Activated CD8-positive, alpha-beta memory T cell treated with anti-CD3 and anti-CD28 coated beads for 1 hour (primary cell): ENCODE results near the gene ABT1.

Experiments
- DNase-seq, 2 donors: peaks; one replicate each; pipeline ENCODE4 v3.0.0-alpha.2; 2020; ENCODE audit warnings: low read depth in 1 of 2; ENCODE audit errors: extremely low read depth in 1 of 2

ABT1 gene

GRCh38 chr6:26571592-26572296 is 25.0 kb upstream of the ABT1 start:
- DNase-seq = no peak

GRCh38 chr6:26575494-26575939 is 21.2 kb upstream of the ABT1 start:
- DNase-seq = no peak

GRCh38 chr6:26576407-26576843 is 20.3 kb upstream of the ABT1 start:
- DNase-seq = no peak

- DNase-seq = no peak
Observed at GRCh38 chr6:26576929-26577719, 19.6 kb upstream of the ABT1 start.

- no peak for DNase-seq
Observed at GRCh38 chr6:26577720-26578072, 19.1 kb upstream of the ABT1 start.

GRCh38 chr6:26578279-26578678 is 18.5 kb upstream of the ABT1 start:
- DNase-seq = no peak

- no peak for DNase-seq
Observed at GRCh38 chr6:26578741-26579140, 18.0 kb upstream of the ABT1 start.

- DNase-seq = no peak
Observed at GRCh38 chr6:26581164-26581915, 15.4 kb upstream of the ABT1 start.

GRCh38 chr6:26588965-26589364 is 7.8 kb upstream of the ABT1 start:
- DNase-seq = no peak

- no peak for DNase-seq
Observed at GRCh38 chr6:26592649-26593048, 4.1 kb upstream of the ABT1 start.

GRCh38 chr6:26593278-26594130 is 3.2 kb upstream of the ABT1 start:
- DNase-seq = no peak

- no peak for DNase-seq
Observed at GRCh38 chr6:26594131-26594498, 2.6 kb upstream of the ABT1 start.

- DNase-seq = no peak
Observed at GRCh38 chr6:26594730-26595632, 1.8 kb upstream of the ABT1 start.

- DNase-seq = peak; percentile 63 to 86
Observed at GRCh38 chr6:26595669-26596269, 984 bp upstream of the ABT1 start.

GRCh38 chr6:26597389-26597766 is 625 bp downstream of the ABT1 start:
- no peak for DNase-seq

- no peak for DNase-seq
Observed at GRCh38 chr6:26597821-26598220, 1.1 kb downstream of the ABT1 start.

GRCh38 chr6:26598267-26598666 is 1.5 kb downstream of the ABT1 start:
- no peak for DNase-seq

GRCh38 chr6:26599134-26599533 is 2.4 kb downstream of the ABT1 start:
- no peak for DNase-seq

- no peak for DNase-seq
Observed at GRCh38 chr6:26599591-26599990, 2.8 kb downstream of the ABT1 start.
